Cardiac septum (tissue), 1 donor: ENCODE measurements around the gene NCR1. TPM values are rescaled to one million over a fixed set of nuclear protein-coding genes. Genes with fewer than 3 reads are reported as not detected.
"Not testable (repeated sequence)": the region's sequence is repeated elsewhere in the genome, so short reads cannot be mapped to it uniquely, and the experiment has no call there.

Experiments
- DNase-seq: peaks from one replicate; pipeline ENCODE4 v3.0.0-alpha.2; 2020; ENCODE audit warnings: low spot score
- intact Hi-C: fragments of 100-400 bp; cut with DNase I; formaldehyde crosslinking; loops from one replicate; pipeline ENCODE4 v1.14.0; 2022
- total RNA-seq: library from RNA; stranded (reverse); fragmentation: NEBNext Ultra II Directional; extraction: Animal tissue kit (Norgen Biotek cat#: 25700); gene quantifications from one replicate; pipeline ENCODE4 v1.2.1, GENCODE V29; 2021
- donor health status: DM: no; HTN: no; CAD: no.

The NCR1 gene
- total RNA-seq, 1 donor from 2014 or later = not detected

- DNase-seq, intact Hi-C loops: not testable (repeated sequence)
Measured at GRCh38 chr19:54904261-54904660, 1.7 kb upstream of the NCR1 start.

- intact Hi-C loops = no loop called here
- no peak for DNase-seq
Measured at GRCh38 chr19:54905421-54905802, 536 bp upstream of the NCR1 start.

GRCh38 chr19:54906819-54907218 is 871 bp downstream of the NCR1 start:
- intact Hi-C loops = no loop called here
- no peak for DNase-seq

- intact Hi-C loops, DNase-seq: not testable (repeated sequence)
Measured at GRCh38 chr19:54907899-54908298, 2.0 kb downstream of the NCR1 start.

- intact Hi-C loops = no loop called here
Measured at GRCh38 chr19:54916822-54917221, 10.9 kb downstream of the NCR1 start.

DNA sequence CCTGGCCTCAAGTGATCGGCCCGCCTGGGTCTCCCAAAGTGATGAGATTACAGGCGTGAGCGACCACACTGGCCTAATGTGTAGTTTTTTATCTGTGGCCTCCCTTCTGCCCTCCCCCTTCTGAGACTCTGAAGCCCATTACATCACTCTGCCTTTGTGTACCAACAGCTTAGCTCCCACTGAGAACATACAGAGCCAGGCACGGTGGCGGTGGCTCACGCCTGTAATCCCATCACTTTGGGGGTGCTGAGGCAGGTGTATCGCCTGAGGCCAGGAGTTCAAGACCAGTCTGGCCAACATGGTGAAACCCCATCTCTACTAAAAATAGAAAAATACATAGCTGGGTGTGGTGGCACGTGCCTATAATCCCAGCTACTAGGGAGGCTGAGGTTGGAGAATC is 12.6 kb downstream of the NCR1 start:
- intact Hi-C loops = no loop called here
- DNase-seq = no peak

More at GRCh38 chr19:54916822-54917221, 10.9 kb downstream of the NCR1 start:
- DNase-seq = no peak

DNA sequence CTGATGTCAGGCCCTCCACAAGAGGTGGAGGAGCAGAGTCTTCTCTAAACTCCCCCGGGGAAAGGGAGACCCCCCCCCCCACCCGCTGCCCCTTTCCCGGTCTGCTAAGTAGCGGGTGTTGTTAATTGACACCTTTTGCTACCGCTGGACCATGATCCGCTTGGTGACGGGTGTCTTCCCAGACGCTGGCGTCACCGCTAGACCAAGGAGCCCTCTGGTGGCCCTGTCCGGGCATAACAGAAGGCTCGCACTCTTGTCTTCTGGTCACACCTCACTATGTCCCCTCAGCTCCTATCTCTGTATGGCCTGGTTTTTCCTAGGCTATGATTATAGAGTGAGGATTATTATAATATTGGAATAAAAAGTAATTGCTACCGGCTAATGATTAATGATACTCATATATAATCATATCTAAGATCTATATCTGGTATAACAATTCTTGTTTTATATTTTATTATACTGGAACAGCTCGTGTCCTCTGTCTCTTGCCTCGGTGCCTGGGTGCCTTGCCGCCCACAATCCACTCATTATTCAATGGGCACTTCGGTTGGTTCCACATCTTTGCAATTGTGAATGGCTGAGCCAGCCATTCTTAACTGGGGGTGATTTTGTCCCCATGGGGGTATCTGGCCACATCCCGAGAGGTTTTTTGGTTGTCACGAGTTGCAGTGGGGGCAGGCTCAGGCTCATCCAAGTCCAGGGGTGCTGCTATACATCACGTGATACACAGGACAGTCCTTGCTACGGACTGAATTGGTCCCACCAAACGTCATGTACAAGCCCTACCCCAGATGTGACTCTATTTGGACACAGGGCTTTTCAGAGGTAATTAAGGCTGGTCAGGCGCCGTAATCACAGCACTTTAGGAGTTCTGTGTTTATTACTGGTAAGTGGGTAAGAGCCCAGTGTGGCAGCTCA is 14.0 kb downstream of the NCR1 start:
- DNase-seq, intact Hi-C loops: not testable (repeated sequence)

DNA sequence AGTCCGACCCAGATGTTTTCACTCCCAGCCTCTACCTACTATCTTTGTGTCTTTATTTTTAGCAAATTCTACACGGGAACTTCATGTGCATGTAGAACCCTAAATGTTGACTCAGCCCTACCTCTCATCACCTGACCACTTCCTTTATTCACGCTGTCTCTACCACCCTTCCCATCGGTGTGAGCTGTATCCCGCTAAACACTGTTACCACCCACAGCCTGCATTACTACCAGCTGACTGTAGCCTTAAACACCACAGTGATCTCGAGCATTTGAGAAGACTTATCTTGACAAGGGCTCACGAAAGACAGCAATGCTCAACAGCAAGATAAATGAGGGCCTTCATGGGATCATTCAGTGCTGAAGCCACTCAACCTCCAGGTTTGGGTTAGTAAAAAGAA is 15.1 kb downstream of the NCR1 start:
- DNase-seq = no peak
- intact Hi-C loops = no loop called here

DNA sequence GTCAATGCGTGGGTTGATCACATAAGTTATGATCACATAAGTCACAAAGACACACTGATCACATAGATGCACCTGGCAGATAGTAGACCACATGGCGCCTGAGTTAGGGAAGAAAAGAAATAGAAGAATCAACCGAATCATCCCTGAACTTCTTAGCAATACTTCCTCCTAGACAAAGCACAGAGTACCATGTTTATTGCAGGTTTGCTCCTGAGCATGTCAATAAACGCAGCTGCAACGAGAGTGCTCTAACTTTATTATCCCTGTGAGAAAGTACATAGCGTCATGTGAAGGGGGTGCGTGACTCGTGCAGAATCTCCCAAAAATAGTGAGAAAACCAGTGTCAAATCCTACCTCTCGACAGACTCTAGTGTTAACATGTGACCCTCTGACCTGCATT is 17.3 kb downstream of the NCR1 start:
- no peak for DNase-seq
- intact Hi-C loops = no loop called here

DNA sequence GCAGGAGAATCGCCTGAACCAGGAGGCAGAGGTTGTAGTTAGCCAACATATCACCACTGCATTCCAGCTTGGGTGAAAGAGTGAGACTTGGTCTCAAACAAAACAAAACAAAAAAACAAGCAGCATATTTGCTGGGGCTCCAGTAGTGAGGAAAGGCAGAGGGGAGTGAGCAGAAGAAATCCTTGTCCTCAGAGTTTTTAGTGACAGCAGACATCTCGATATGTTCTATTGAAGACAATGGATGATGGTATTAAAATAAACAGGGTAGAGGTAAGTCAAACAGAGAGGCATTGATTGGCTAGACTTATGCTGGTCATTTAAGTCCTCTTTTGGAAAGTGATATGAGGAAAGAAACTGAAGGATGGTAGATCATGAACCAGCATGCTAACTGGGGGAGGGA is 22.4 kb downstream of the NCR1 start:
- intact Hi-C loops = no loop called here
- no peak for DNase-seq

DNA sequence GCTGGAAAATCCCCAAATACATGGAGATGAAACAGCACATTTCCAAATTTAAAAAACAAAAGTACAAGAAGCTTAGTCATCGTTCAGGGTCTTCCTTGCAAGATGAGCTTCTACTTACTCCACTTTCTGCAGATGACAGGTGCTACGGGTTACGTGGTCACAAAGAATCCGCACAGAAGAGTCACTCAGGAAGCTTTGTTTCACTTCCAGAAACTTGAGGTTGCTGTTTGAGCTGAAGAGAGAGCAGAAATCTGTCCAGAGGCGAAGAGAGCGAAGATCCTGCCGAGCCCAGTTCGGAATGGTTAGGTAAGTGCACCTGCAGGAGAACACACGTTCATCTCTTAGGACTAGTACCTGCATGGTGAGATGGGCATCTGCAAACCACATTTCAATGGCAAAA is 32.0 kb downstream of the NCR1 start:
- intact Hi-C loops = no loop called here
- no peak for DNase-seq

DNA sequence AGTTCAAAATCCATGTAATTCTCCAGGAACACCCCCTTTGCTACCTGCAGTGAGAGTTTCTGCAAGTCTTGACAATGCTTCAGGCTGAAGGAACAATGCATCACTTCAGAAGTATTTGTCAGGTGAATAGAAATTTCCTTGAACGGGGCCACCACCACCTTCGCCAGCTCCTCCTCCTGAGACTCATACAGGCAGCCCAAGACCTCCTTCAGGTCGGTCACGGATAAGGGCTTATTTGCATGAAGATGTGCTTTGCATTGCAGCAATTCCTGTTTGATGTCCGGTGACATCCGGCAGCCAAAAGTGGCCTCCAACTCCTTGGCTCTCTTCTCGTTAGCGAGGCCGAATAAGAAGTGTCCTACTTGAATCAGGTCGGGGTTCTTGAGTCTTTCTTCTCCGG is 33.0 kb downstream of the NCR1 start:
- no peak for DNase-seq
- intact Hi-C loops = no loop called here

DNA sequence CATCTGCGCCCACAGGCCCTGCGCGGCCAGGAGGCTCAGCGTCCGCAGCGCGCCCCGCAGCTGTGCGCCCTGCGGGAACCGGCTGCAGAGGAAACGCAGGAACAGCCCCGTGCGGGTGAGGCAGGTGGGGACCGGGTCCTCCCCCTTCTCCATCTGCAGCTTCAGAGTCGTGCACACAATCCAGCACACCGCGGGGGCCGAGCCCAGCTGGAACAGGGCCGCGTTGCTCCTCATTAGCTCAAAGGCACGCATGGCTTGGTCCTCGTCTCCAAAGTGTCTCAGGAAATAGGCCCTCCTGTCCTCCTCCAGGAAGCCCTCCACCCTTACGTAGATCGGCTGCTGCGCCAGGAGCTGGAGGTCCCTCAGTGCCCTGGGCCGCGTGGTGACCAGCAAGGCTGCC is 33.6 kb downstream of the NCR1 start:
- DNase-seq, intact Hi-C loops: not testable (repeated sequence)

DNA sequence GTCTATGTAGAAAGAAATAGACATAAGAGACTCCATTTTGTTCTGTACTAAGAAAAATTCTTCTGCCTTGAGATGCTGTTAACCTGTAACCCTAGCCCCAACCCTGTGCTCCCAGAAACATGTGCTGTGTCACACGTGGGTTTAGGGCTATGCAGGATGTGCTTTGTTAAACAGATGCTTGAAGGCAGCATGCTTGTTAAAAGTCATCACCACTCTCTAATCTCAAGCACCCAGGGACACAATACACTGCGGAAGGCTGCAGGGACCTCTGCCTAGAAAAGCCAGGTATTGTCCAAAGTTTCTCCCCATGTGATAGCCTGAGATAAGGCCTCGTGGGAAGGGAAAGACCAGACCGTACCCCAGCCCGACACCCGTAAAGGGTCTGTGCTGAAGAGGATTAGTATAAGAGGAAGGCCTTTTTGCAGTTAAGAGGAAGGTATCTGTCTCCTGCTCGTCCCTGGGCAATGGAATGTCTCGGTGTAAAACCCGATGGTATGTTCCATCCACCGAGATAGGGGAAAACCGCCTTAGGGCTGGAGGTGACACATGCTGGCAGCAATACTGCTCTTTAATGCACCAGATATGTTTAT is 37.9 kb downstream of the NCR1 start:
- DNase-seq, intact Hi-C loops: not testable (repeated sequence)

DNA sequence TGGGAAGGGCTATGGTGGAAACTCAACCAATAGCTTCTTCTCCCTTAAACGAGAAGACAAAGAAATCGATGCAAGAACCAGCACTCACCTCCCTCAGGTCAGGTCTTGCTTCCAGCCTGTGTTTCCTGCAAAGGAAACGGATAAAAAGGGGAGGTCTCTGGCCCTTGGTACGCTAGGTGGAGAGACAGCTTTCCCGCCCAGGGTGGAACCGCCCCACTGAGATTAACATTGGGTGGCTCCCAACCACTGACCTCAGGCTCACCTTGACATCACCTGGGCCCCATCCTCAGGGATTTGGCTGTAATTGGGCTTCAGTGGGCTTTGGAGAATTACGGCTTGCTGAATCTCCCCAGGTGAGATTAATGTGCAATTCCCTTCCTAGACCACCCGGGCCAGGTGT is 41.4 kb downstream of the NCR1 start, which contains the start of gene NLRP7:
NLRP7 (minus strand) TSS at position 150 of the 400 bp plus-strand sequence.
- no peak for DNase-seq
- intact Hi-C loops = no loop called here

DNA sequence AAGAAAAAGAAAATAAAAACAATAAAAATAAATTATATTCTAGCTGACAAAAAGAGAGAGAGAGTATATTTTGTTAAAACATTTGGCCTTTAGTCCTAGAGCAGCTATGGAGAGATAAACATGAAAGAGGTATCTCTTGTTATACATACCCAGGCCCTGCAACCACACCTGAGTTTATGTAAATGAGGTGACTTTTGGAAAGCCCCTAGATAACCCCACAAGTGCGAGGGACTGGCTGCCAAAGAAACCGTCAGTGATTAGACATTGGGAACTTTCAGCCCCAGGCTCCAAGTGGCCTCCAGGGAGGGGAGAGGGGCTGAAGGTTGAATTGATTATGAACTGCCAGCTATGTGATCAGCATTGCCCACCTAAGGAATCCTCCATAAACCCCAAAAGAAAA is 43.5 kb downstream of the NCR1 start:
- DNase-seq = no peak
- intact Hi-C loops = no loop called here

GRCh38 chr19:54950580-54950979 is 44.6 kb downstream of the NCR1 start:
- DNase-seq, intact Hi-C loops: not testable (repeated sequence)

DNA sequence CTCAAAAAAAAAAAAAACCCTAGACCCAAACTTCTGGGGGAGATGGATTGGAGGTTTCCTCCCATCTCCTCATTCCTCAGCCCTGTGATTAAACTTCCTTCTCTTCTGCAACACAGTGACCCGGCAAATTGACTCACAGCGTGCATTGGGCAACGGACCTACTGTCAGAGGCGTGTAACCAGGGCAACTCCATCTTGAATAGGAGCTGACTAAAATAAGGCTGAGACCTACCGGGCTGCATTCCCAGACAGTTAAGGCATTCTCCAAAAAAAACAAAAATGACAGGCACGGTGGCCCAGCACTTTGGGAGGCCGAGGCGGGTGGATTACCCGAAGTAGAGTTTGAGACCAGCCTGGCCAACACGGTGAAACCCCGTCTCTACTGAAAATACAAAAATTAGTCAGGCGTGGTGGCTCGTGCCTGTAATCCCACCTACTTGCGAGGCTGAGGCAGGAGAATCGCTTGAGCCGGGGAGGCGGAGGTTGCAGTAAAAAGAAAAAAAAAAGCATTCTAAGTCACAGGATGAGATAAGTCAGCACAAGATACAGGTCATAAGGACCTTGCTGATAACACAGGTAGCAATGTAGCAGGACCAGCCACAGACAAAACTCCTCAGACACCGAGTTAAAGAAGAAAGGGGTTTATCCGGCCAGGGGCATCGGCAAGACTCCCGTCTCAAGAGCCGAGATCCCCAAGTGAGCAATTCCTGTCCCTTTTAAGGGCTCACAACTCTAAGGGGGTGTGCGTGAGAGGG is 46.8 kb downstream of the NCR1 start:
- intact Hi-C loops = no loop called here
- DNase-seq = no peak

DNA sequence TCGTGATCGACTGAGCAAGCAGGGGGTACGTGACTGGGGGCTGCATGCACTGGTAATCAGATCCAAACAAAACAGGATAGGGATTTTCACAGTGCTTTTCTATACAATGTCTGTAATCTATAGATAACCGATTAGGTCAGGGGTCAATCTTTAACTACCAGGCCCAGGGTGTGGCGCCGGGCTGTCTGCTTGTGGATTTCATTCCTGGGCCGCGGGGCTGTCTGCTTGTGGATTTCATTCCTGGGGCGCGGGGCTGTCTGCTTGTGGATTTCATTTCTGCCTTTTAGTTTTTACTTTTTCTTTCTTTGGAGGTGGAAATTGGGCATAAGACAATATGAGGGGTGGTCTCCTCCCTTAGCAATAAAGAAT is 47.4 kb downstream of the NCR1 start:
- intact Hi-C loops, DNase-seq: not testable (repeated sequence)

GRCh38 chr19:54955376-54955775 is 49.4 kb downstream of the NCR1 start:
- intact Hi-C loops = no loop called here
- no peak for DNase-seq
